Measurements from ENCODE around the gene C1QTNF1. TPM values are rescaled to one million over a fixed set of nuclear protein-coding genes. Genes with fewer than 3 reads are reported as not detected.
A peak's percentile ranks its signal among the peaks of the same experiment; 100 is the strongest.
"Not testable (repeated sequence)": the region's sequence is repeated elsewhere in the genome, so short reads cannot be mapped to it uniquely, and the experiment has no call there.

The C1QTNF1 gene
- total RNA-seq, 1 experiment from 2014 or later: not detected

- in situ Hi-C loops (cut with HindIII; ENCODE audit: low pct_unique_long_range_greater_than_20kb, low sequenced_read_pairs): no loop called here
These were observed 40.1 kb downstream of the C1QTNF1 start for GRCh38 chr17:79064026-79064425.

GRCh38 chr17:79065105-79065670, 41.2 kb downstream of the C1QTNF1 start:
- no peak for DNase-seq (ENCODE audit: low read depth)
- in situ Hi-C loops (cut with HindIII; ENCODE audit: low pct_unique_long_range_greater_than_20kb, low sequenced_read_pairs): no loop called here

More at GRCh38 chr17:79064026-79064425, 40.1 kb downstream of the C1QTNF1 start:
- no peak for DNase-seq (ENCODE audit: low read depth)

- in situ Hi-C loops (cut with HindIII; ENCODE audit: low pct_unique_long_range_greater_than_20kb, low sequenced_read_pairs): no loop called here
- no peak for DNase-seq (ENCODE audit: low read depth)
These were observed 43.0 kb downstream of the C1QTNF1 start for GRCh38 chr17:79066963-79067362.

- in situ Hi-C loops (cut with HindIII; ENCODE audit: low pct_unique_long_range_greater_than_20kb, low sequenced_read_pairs): no loop called here
- DNase-seq (ENCODE audit: low read depth): no peak
These were observed 46.4 kb downstream of the C1QTNF1 start for GRCh38 chr17:79070266-79070880.

- no peak for DNase-seq (ENCODE audit: low read depth)
- in situ Hi-C loops (cut with HindIII; ENCODE audit: low pct_unique_long_range_greater_than_20kb, low sequenced_read_pairs): no loop called here
These were observed 47.3 kb downstream of the C1QTNF1 start for GRCh38 chr17:79071161-79071740.

GRCh38 chr17:79072544-79072943, 48.6 kb downstream of the C1QTNF1 start:
- no peak for DNase-seq (ENCODE audit: low read depth)
- in situ Hi-C loops (cut with HindIII; ENCODE audit: low pct_unique_long_range_greater_than_20kb, low sequenced_read_pairs): no loop called here

- DNase-seq (ENCODE audit: low read depth): no peak
- in situ Hi-C loops (cut with HindIII; ENCODE audit: low pct_unique_long_range_greater_than_20kb, low sequenced_read_pairs): no loop called here
These were observed 49.2 kb downstream of the C1QTNF1 start for GRCh38 chr17:79073016-79073705.

- no peak for DNase-seq (ENCODE audit: low read depth)
- in situ Hi-C loops (cut with HindIII; ENCODE audit: low pct_unique_long_range_greater_than_20kb, low sequenced_read_pairs): no loop called here
These were observed 49.7 kb downstream of the C1QTNF1 start for GRCh38 chr17:79073706-79074088.

- DNase-seq (ENCODE audit: low read depth); in situ Hi-C loops (cut with HindIII; ENCODE audit: low pct_unique_long_range_greater_than_20kb, low sequenced_read_pairs): not testable (repeated sequence)
These were observed 50.2 kb downstream of the C1QTNF1 start for GRCh38 chr17:79074121-79074648.

GRCh38 chr17:79074649-79075445, 50.9 kb downstream of the C1QTNF1 start, which contains the start of gene ENGASE:
Gene ENGASE, plus strand, starts transcription at chr17:79074824. Its CDS starts 121 bp downstream, at chr17:79074945.
- DNase-seq (ENCODE audit: low read depth): peak; percentile 84
- in situ Hi-C loops (cut with HindIII; ENCODE audit: low pct_unique_long_range_greater_than_20kb, low sequenced_read_pairs): no loop called here

- in situ Hi-C loops (cut with HindIII; ENCODE audit: low pct_unique_long_range_greater_than_20kb, low sequenced_read_pairs): no loop called here
- no peak for DNase-seq (ENCODE audit: low read depth)
These were observed 51.4 kb downstream of the C1QTNF1 start for GRCh38 chr17:79075446-79075750.

- DNase-seq (ENCODE audit: low read depth): no peak
- in situ Hi-C loops (cut with HindIII; ENCODE audit: low pct_unique_long_range_greater_than_20kb, low sequenced_read_pairs): no loop called here
These were observed 52.0 kb downstream of the C1QTNF1 start for GRCh38 chr17:79075861-79076406.

- DNase-seq (ENCODE audit: low read depth): no peak
- in situ Hi-C loops (cut with HindIII; ENCODE audit: low pct_unique_long_range_greater_than_20kb, low sequenced_read_pairs): no loop called here
These were observed 53.6 kb downstream of the C1QTNF1 start for GRCh38 chr17:79077587-79077986.

GRCh38 chr17:79078476-79079190, 54.7 kb downstream of the C1QTNF1 start:
- no peak for DNase-seq (ENCODE audit: low read depth)
- in situ Hi-C loops (cut with HindIII; ENCODE audit: low pct_unique_long_range_greater_than_20kb, low sequenced_read_pairs): no loop called here

GRCh38 chr17:79079421-79080200, 55.6 kb downstream of the C1QTNF1 start:
- no peak for DNase-seq (ENCODE audit: low read depth)
- in situ Hi-C loops (cut with HindIII; ENCODE audit: low pct_unique_long_range_greater_than_20kb, low sequenced_read_pairs): no loop called here

GRCh38 chr17:79080349-79080748, 56.4 kb downstream of the C1QTNF1 start:
- in situ Hi-C loops (cut with HindIII; ENCODE audit: low pct_unique_long_range_greater_than_20kb, low sequenced_read_pairs): no loop called here
- no peak for DNase-seq (ENCODE audit: low read depth)

GRCh38 chr17:79080761-79081290, 56.9 kb downstream of the C1QTNF1 start:
- in situ Hi-C loops (cut with HindIII; ENCODE audit: low pct_unique_long_range_greater_than_20kb, low sequenced_read_pairs): no loop called here
- DNase-seq (ENCODE audit: low read depth): no peak
